Lower lobe of right lung (tissue), 2 donors: ENCODE measurements around the gene SKIDA1. TPM values are rescaled to one million over a fixed set of nuclear protein-coding genes. Genes with fewer than 3 reads are reported as not detected.
"Not testable (repeated sequence)": the region's sequence is repeated elsewhere in the genome, so short reads cannot be mapped to it uniquely, and the experiment has no call there.

ENCODE experiments used
- ATAC-seq, 2 donors: fragments of 200-7000 bp; cut with Tn5 transposase; one replicate each; pipeline ENCODE4 v1.9.1; 2020 to 2022; ENCODE audit warnings: mild to moderate bottlenecking in 2 of 2, moderate library complexity in 2 of 2
- DNase-seq: peaks from one replicate; pipeline ENCODE4 v3.0.0-alpha.2; 2020
- H3K27ac ChIP-seq: fragments of 200-600 bp; one replicate; pipeline ENCODE4 v1.8.0; 2022
- H3K27me3 ChIP-seq: fragments of 200-600 bp; one replicate; pipeline ENCODE4 v1.8.0; 2022; ENCODE audit warnings: low read depth
- H3K36me3 ChIP-seq: fragments of 200-600 bp; one replicate; pipeline ENCODE4 v1.8.0; 2022; ENCODE audit warnings: mild to moderate bottlenecking
- H3K4me1 ChIP-seq: fragments of 200-600 bp; one replicate; pipeline ENCODE4 v1.8.0; 2022
- H3K4me3 ChIP-seq: fragments of 200-600 bp; one replicate; pipeline ENCODE4 v1.8.0; 2022; ENCODE audit warnings: mild to moderate bottlenecking
- H3K9me3 ChIP-seq: fragments of 200-600 bp; one replicate; pipeline ENCODE4 v1.8.0; 2022
- CTCF ChIP-seq: fragments of 200-600 bp; IDR thresholded peaks from one replicate; pipeline ENCODE4 v1.8.0; 2022; ENCODE audit warnings: antibody characterized with exemption, mild to moderate bottlenecking
- intact Hi-C: fragments of 100-400 bp; cut with DNase I; formaldehyde crosslinking; loops from one replicate; pipeline ENCODE4 v1.11.0; 2022
- long read RNA-seq: library from polyadenylated mRNA; unstranded; transcript quantifications from one replicate; pipeline ENCODE4 v2.0.0, GENCODE V29; 2021
- total RNA-seq: library from RNA; stranded (reverse); fragmentation: NEBNext Ultra II Directional; extraction: Animal tissue kit (Norgen Biotek cat#: 25700); gene quantifications from one replicate; pipeline ENCODE4 v1.2.1, GENCODE V29; 2021
- donor health status: DM: no; HTN: yes; CAD: no; lungs with severe emphysema.

SKIDA1 gene
- total RNA-seq, result 0.95 TPM
- long read RNA-seq, result 0 reads

- H3K4me3 ChIP-seq, result peak within 1 kb of the TSS; percentile 82
- intact Hi-C loops, result no loop called here
- no peak for TF ChIP-seq CTCF
- no peaks in the 10 kb centered on the region for H3K36me3 ChIP-seq
- no peaks in the 10 kb centered on the region for H3K27me3 ChIP-seq
- peak within 1 kb of the TSS; percentile 96 for H3K27ac ChIP-seq
- DNase-seq, result peak; percentile 90
- no peaks in the 10 kb centered on the region for H3K9me3 ChIP-seq
- peak; percentile 90 to 91 for ATAC-seq
- peaks cover 8% of the 10 kb centered on the region for H3K4me1 ChIP-seq
These were observed at the start of gene SKIDA1 for GRCh38 chr10:21525367-21526187. Gene SKIDA1, minus strand, starts transcription at chr10:21525682. Its CDS starts 7,860 bp downstream, at chr10:21517822.

GRCh38 chr10:21574514-21574913, 49.0 kb upstream of the SKIDA1 start:
- H3K9me3 ChIP-seq, H3K36me3 ChIP-seq, H3K27ac ChIP-seq, H3K27me3 ChIP-seq, H3K4me3 ChIP-seq, intact Hi-C loops, DNase-seq, ATAC-seq: not testable (repeated sequence)
- H3K4me1 ChIP-seq, result peaks cover 25% of the 10 kb centered on the region

GRCh38 chr10:21572578-21572977, 47.1 kb upstream of the SKIDA1 start:
- H3K36me3 ChIP-seq, result peaks cover 5% of the 10 kb centered on the region
- ATAC-seq (no peak), DNase-seq (no peak)
- H3K4me3 ChIP-seq, result no peak overlapping the region
- intact Hi-C loops, result no loop called here
- peaks cover 25% of the 10 kb centered on the region for H3K4me1 ChIP-seq
- H3K27me3 ChIP-seq, result no peaks in the 10 kb centered on the region
- H3K27ac ChIP-seq, result no peak overlapping the region
- no peak for TF ChIP-seq CTCF
- no peaks in the 10 kb centered on the region for H3K9me3 ChIP-seq

- no peak for TF ChIP-seq CTCF
- DNase-seq (no peak), ATAC-seq (no peak)
- no peak overlapping the region for H3K4me3 ChIP-seq
- intact Hi-C loops, result no loop called here
- H3K27me3 ChIP-seq, result no peaks in the 10 kb centered on the region
- H3K36me3 ChIP-seq, result peaks cover 5% of the 10 kb centered on the region
- peaks cover 25% of the 10 kb centered on the region for H3K4me1 ChIP-seq
- H3K27ac ChIP-seq, result no peak overlapping the region
- H3K9me3 ChIP-seq, result no peaks in the 10 kb centered on the region
These were observed 45.5 kb upstream of the SKIDA1 start for GRCh38 chr10:21570761-21571521.

GRCh38 chr10:21558984-21559383, 33.5 kb upstream of the SKIDA1 start:
- peaks cover 67% of the 10 kb centered on the region for H3K36me3 ChIP-seq
- DNase-seq, H3K27ac ChIP-seq, H3K4me3 ChIP-seq, intact Hi-C loops, H3K27me3 ChIP-seq, ATAC-seq, H3K4me1 ChIP-seq, H3K9me3 ChIP-seq: not testable (repeated sequence)

- TF ChIP-seq CTCF, result no peak
- intact Hi-C loops, result no loop called here
- H3K36me3 ChIP-seq, result peaks cover 92% of the 10 kb centered on the region
- ATAC-seq, result no peak
- peaks cover 9% of the 10 kb centered on the region for H3K4me1 ChIP-seq
- no peak overlapping the region for H3K4me3 ChIP-seq
- no peak for DNase-seq
- no peak overlapping the region for H3K27ac ChIP-seq
- H3K9me3 ChIP-seq, result no peaks in the 10 kb centered on the region
- H3K27me3 ChIP-seq, result no peaks in the 10 kb centered on the region
These were observed 31.0 kb upstream of the SKIDA1 start for GRCh38 chr10:21556527-21556926.
